CD4-positive, alpha-beta T cell (primary cell): Measurements from ENCODE around the gene PTPRM. TPM values are rescaled to one million over a fixed set of nuclear protein-coding genes. Genes with fewer than 3 reads are reported as not detected.

Experiments used
- ATAC-seq: fragments of 200-7000 bp; cut with Tn5 transposase; one replicate; pipeline ENCODE4 v1.10.0; 2022; ENCODE audit warnings: mild to moderate bottlenecking; ENCODE audit not compliant: poor library complexity
- CTCF ChIA-PET: fragments of 350-600 bp; sonication (Branson Sonifier 250); formaldehyde crosslinking; loops from one replicate; lab custom pipeline; 2021; ENCODE audit warnings: antibody characterized with exemption, inconsistent platforms; lab: Charles Lee
- POLR2A ChIA-PET: fragments of 350-600 bp; sonication (Branson Sonifier 250); formaldehyde crosslinking; loops from one replicate; lab custom pipeline; 2021; ENCODE audit warnings: antibody characterized with exemption, inconsistent platforms; lab: Charles Lee
- DNase-seq, 14 experiments: peaks; one replicate each; pipeline ENCODE4 v3.0.0-alpha.2; 2013 to 2020; ENCODE audit warnings: mixed read lengths in 2 of 14
- H3K27ac ChIP-seq, 2 donors: one replicate each; pipeline versions ENCODE4 v1.5.1 to v1.7.0; 2013; ENCODE audit warnings: low read length in 2 of 2, low read depth in 1 of 2, mild to moderate bottlenecking in 1 of 2
- H3K27me3 ChIP-seq, 2 experiments: 1 replicate in 1 of 2; 2 replicates in 1 of 2; pipeline versions ENCODE4 v1.6.1 to v1.7.0; 2013; ENCODE audit warnings: low read length in 2 of 2, control low read depth in 1 of 2, mild to moderate bottlenecking in 1 of 2, moderate library complexity in 1 of 2; ENCODE audit not compliant: insufficient read depth in 2 of 2, control insufficient read depth in 1 of 2
- H3K36me3 ChIP-seq: one replicate; pipeline ENCODE4 v1.6.1; 2013; ENCODE audit warnings: low read length, control low read depth; ENCODE audit not compliant: insufficient read depth
- H3K4me1 ChIP-seq: one replicate; pipeline ENCODE4 v1.6.1; 2013; ENCODE audit warnings: low read length, control low read depth; ENCODE audit not compliant: insufficient read depth
- H3K4me3 ChIP-seq: one replicate; pipeline ENCODE4 v1.5.1; 2013; ENCODE audit warnings: mild to moderate bottlenecking, low read length, moderate library complexity
- H3K9me3 ChIP-seq, 2 experiments: 1 replicate in 1 of 2; 2 replicates in 1 of 2; pipeline versions ENCODE4 v1.6.1 to v1.7.0; 2013; ENCODE audit warnings: low read length in 2 of 2, mild to moderate bottlenecking in 2 of 2, control low read depth in 1 of 2, moderate library complexity in 1 of 2; ENCODE audit not compliant: control insufficient read depth in 1 of 2, insufficient read depth in 1 of 2
- H3K27ac Mint-ChIP-seq: one replicate; pipeline ENCODE4 v1.8.0; 2020; ENCODE audit warnings: mixed read lengths
- H3K27me3 Mint-ChIP-seq: one replicate; pipeline ENCODE4 v1.8.0; 2021; ENCODE audit warnings: mixed read lengths
- H3K36me3 Mint-ChIP-seq: one replicate; pipeline ENCODE4 v1.8.0; 2021; ENCODE audit warnings: low read depth, mixed read lengths
- H3K4me1 Mint-ChIP-seq: one replicate; pipeline ENCODE4 v1.8.0; 2021; ENCODE audit warnings: low read depth, mixed read lengths
- H3K4me3 Mint-ChIP-seq: one replicate; pipeline ENCODE4 v1.8.0; 2020; ENCODE audit warnings: mild to moderate bottlenecking, mixed read lengths
- H3K9me3 Mint-ChIP-seq: one replicate; pipeline ENCODE4 v1.8.0; 2020; ENCODE audit warnings: mixed read lengths
- CTCF ChIP-seq: fragments of 200-600 bp; IDR thresholded peaks from one replicate; pipeline ENCODE4 v1.8.0; 2022; ENCODE audit warnings: antibody characterized with exemption, mild to moderate bottlenecking
- intact Hi-C, 2 experiments: fragments of 100-400 bp; cut with DNase I in 1 of 2; cut with micrococcal nuclease in 1 of 2; formaldehyde crosslinking; loops; one replicate each; pipeline versions ENCODE4 v1.15.1 to v1.9.0; 2023 to 2025; cut with DNase I, micrococcal nuclease
- total RNA-seq, 174 experiments: library from RNA in 2 of 174; stranded (reverse) in 2 of 174; gene quantifications; one replicate each; pipeline ENCODE4 v1.2.3 and lab custom pipeline; 2021 to 2026

The PTPRM gene
- total RNA-seq, 2 experiments from 2014 or later, result 21.7 to 21.9 TPM

DNA sequence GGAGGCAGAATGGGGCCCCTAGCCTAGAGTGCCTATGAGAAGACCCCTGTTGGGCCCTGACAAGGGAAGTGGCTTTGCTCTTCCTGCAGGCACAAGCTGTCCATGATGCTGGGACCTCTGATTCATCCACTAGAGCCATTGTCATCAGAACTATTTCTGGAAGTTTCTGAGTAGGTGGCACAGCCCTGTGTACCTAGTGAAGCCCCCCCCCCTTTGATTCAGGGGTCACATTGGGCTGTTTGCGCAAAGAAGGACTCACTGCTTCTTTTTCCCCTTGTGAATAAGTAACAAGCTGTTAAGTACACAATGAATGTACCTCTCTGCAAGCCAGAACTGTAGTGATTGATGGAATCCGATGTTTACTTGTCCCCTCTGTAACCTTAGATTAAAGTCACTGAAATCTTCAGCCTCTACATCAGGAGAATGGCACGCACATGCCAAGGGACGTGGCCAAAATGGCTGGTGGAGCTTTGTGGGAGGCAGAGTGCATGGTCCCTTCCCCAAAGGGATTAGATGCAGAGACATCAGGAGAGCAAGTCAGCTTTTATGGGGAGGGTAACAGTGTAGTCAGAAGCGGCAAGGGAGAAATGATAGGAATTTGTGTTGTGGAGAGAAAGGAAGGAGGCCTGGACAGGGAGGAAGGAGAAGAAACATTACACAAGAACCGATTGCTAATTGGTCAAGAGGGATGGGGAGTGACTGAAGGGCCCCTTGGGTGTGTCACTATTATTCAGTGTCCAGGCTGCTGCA, 774.5 kb downstream of the PTPRM start:
- POLR2A ChIA-PET, result no interaction called here

DNA sequence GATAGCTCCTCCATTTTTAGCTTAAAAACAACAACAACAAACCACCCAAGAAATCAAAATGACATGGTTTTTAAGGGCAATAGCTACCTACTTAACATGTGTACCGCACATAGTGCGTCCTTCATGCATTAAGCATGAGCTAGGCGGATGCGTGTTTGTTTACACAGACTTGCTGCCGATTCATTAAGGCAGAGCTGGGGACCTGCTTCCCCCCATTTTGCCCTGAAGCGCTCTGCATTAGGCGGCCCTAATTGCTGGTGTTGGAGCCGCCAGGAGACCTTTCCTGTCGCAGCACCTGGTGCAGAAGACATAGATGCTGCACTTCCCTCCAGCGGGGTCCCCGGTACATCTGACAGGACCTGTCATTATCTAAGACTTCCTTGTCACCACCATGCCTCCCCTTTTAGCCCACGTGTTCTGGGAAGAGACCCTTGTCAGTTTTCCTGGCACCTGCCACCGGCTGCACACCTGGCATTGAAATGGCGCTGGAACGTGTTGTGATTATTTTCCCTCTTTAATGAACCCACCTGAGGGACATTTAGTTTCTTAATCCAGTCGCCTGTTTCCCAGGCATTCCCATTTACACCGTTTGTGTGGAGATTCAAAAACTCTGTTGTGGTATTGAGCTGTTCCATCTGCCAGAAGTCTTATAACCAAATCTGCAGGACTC, 781.1 kb downstream of the PTPRM start:
- H3K27ac Mint-ChIP-seq, result no peak overlapping the region
- H3K36me3 Mint-ChIP-seq, result no peaks in the 10 kb centered on the region
- ChIA-PET CTCF (no interaction called here), POLR2A (no interaction called here)
- H3K27me3 Mint-ChIP-seq, result no peaks in the 10 kb centered on the region
- no peak overlapping the region for H3K4me3 Mint-ChIP-seq
- H3K9me3 Mint-ChIP-seq, result no peaks in the 10 kb centered on the region
- Histone ChIP-seq H3K4me3 (no peak overlapping the region), H3K9me3 (peaks cover 0 to 4% of the 10 kb centered on the region in 2 experiments), H3K36me3 (no peaks in the 10 kb centered on the region), H3K27ac (no peak overlapping the region), H3K27me3 (no peaks in the 10 kb centered on the region), H3K4me1 (no peaks in the 10 kb centered on the region)
- no peak for TF ChIP-seq CTCF
- DNase-seq (no peak), ATAC-seq (no peak)
- H3K4me1 Mint-ChIP-seq, result no peaks in the 10 kb centered on the region
- intact Hi-C loops, result no loop called here

More for the DNA sequence above, 774.5 kb downstream of the PTPRM start:
- no peaks in the 10 kb centered on the region for H3K9me3 Mint-ChIP-seq
- H3K4me1 Mint-ChIP-seq, result no peaks in the 10 kb centered on the region
- H3K27ac ChIP-seq, result no peak overlapping the region
- no peaks in the 10 kb centered on the region for H3K4me1 ChIP-seq
- DNase-seq, result no peak
- H3K36me3 ChIP-seq, result no peaks in the 10 kb centered on the region
- intact Hi-C loops, result no loop called here
- H3K4me3 Mint-ChIP-seq, result no peak overlapping the region
- H3K9me3 ChIP-seq, result peaks cover 0 to 4% of the 10 kb centered on the region in 2 experiments
- H3K27ac Mint-ChIP-seq, result no peak overlapping the region
- TF ChIP-seq CTCF, result no peak
- H3K36me3 Mint-ChIP-seq, result no peaks in the 10 kb centered on the region
- H3K4me3 ChIP-seq, result no peak overlapping the region
- ATAC-seq, result no peak
- CTCF ChIA-PET, result no interaction called here
- H3K27me3 ChIP-seq, result no peaks in the 10 kb centered on the region
- no peaks in the 10 kb centered on the region for H3K27me3 Mint-ChIP-seq

- Mint-ChIP-seq H3K27me3 (no peaks in the 10 kb centered on the region), H3K27ac (no peak overlapping the region), H3K4me1 (no peaks in the 10 kb centered on the region), H3K9me3 (no peaks in the 10 kb centered on the region), H3K36me3 (no peaks in the 10 kb centered on the region), H3K4me3 (no peak overlapping the region)
- no peaks in the 10 kb centered on the region for H3K36me3 ChIP-seq
- peaks cover 0 to 4% of the 10 kb centered on the region in 2 experiments for H3K9me3 ChIP-seq
- no peak for ATAC-seq
- H3K4me3 ChIP-seq, result no peak overlapping the region
- no peak for DNase-seq
- TF ChIP-seq CTCF, result no peak
- H3K4me1 ChIP-seq, result no peaks in the 10 kb centered on the region
- no peaks in the 10 kb centered on the region for H3K27me3 ChIP-seq
- ChIA-PET POLR2A (no interaction called here), CTCF (no interaction called here)
- H3K27ac ChIP-seq, result no peak overlapping the region
- intact Hi-C loops, result no loop called here
Observed at GRCh38 chr18:8349608-8350323, 782.6 kb downstream of the PTPRM start.
